Sciatic nerve (tissue), 2 donors: ENCODE measurements around the gene TEK. TPM values are rescaled to one million over a fixed set of nuclear protein-coding genes. Genes with fewer than 3 reads are reported as not detected.
A peak's percentile ranks its signal among the peaks of the same experiment; 100 is the strongest.

Source experiments
- ATAC-seq: fragments of 200-7000 bp; cut with Tn5 transposase; one replicate; pipeline ENCODE4 v1.9.1; 2020; ENCODE audit warnings: mild to moderate bottlenecking, moderate library complexity
- DNase-seq: peaks from one replicate; pipeline ENCODE4 v3.0.0-alpha.2; 2020; ENCODE audit warnings: low spot score
- intact Hi-C: fragments of 100-400 bp; cut with DNase I; formaldehyde crosslinking; loops from one replicate; pipeline ENCODE4 v1.14.2; 2022
- total RNA-seq: library from RNA; stranded (reverse); fragmentation: NEBNext Ultra II Directional; extraction: Animal tissue kit (Norgen Biotek cat#: 25700); gene quantifications from one replicate; pipeline ENCODE4 v1.2.1, GENCODE V29; 2021
- donor health status: DM: no; HTN: no; CAD: no.
- donor health status: DM: no; HTN: no; CAD: no.

TEK gene
- total RNA-seq, 1 donor from 2014 or later = 20.5 TPM

- ATAC-seq (no peak), DNase-seq (no peak)
- intact Hi-C loops = no loop called here
Measured at GRCh38 chr9:27112235-27112634, 3.2 kb downstream of the TEK start.

GRCh38 chr9:27117489-27118135 is 8.6 kb downstream of the TEK start:
- DNase-seq = peak; percentile 65
- intact Hi-C loops = no loop called here
- peak; percentile 75 for ATAC-seq

DNA sequence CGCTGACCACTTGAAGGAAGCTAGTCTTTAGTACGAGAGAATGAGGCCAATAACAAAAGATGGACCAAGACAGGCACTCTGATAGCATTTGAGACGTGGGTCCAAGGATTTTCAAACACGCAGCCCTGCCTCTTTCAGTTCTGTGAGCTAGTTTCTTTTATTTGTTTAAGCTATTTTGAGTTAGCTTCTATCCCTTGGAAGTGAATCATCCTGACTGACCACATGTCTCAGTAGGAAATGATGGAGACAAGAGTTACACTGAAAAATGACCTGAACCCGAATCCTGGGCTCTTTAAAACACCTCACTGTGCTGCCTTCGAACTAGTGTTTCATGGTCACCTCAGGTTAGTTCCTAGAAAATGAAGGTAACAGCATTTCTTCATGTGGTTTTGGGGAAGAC is 9.9 kb downstream of the TEK start:
- intact Hi-C loops = no loop called here
- DNase-seq (no peak), ATAC-seq (no peak)

DNA sequence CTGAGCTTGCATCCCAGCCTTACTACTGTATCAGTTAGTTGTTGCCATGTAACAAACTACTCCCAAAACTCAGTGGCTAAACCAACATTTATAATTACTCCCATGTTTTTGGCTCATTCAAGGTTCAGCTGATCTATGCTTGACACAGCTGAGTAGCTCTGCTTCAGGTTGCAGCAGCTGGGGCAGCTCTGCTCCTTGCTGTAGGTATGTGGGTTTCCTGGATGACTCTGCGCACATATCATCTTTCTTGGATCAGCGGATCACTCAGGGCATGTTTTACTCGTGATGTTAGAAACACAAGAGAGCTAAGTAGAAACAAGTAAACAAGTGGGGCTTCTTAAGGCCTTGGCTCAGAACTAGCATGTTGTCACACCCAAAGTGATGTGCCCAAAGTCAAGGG is 15.1 kb downstream of the TEK start:
- ATAC-seq = no peak
- no peak for DNase-seq
- intact Hi-C loops = no loop called here

DNA sequence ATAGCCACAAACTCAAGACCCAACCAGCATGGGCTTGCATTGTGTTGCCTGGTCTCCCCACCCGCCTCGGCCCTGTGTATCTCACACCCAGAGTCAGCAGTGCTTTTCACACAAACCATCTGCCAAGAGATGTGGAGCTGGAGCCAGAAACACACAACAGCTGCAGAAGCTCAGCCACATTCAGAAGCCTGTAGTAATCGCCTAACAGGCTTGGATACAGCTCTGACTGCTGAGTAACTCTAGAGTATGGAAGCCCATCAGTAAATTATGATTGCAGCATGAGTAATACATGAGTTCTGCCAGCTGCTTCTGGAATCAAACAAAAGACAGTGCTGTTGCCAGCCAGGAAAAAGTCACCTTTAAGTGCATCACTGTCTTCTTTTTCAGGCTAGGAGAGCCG is 16.0 kb downstream of the TEK start:
- DNase-seq = no peak
- intact Hi-C loops = no loop called here
- peak; percentile 64 for ATAC-seq

- no peak for ATAC-seq
Measured at GRCh38 chr9:27125936-27126335, 16.9 kb downstream of the TEK start.

DNA sequence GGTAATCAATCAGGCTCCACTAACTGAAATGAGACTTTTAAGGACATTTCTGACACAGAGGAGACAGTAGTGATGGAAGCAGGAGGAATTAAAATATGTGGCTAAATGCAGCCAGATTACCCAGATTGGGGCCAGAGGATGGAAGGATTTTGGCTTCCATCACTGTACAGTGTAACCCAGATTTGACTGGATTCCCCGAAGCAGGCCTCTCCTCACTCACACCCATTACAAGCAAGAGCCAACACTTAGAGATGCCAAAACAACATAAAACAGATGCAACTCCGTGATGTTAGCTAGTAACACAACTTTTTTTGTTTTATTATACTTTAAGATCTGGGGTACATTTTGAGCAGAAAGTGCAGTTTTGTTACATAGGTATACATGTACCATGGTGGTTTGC is 17.6 kb downstream of the TEK start:
- ATAC-seq (no peak), DNase-seq (no peak)
- intact Hi-C loops = no loop called here

More at GRCh38 chr9:27125936-27126335, 16.9 kb downstream of the TEK start:
- intact Hi-C loops = no loop called here
- no peak for DNase-seq

DNA sequence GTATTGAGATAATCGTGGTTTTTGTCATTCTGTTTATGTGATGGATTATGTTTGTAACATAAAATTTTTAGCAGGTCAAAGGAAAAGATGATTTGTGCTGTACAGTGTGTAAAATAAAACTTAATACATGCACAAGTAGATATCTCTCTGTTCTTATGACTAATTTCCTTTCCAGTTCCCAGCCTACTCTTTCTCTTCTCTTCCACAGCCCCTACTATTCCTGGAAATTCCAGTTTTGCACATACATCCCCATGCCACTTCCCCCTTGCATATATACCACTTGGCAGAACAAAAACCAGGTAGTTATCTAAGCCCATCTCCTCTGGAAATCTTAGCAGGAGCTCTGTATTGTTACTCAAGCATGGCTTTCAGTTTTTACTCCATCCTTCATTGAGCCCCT is 20.2 kb downstream of the TEK start:
- ATAC-seq = no peak
- no peak for DNase-seq
- intact Hi-C loops = no loop called here

GRCh38 chr9:27131731-27132130 is 22.7 kb downstream of the TEK start:
- no peak for DNase-seq
- no peak for ATAC-seq
- intact Hi-C loops = no loop called here

DNA sequence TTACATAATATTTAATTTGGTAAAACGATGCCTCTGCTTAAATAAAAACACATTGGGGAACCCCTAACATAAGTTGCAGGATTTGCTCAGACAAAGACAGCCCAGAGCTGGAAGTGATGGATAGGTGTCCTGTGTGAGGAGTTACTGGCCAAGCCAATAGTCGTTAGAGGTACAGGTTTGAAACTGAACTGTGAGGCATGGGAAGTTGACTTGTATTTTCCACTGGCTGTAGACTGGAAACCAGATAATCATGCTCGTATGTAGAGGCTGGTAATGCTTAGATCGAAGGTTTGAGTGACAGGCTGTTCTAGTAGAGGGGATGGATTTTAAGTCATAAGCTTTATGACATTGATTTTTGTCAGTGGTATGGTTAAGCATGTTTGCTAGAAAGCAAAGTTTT is 24.8 kb downstream of the TEK start:
- ATAC-seq = no peak

GRCh38 chr9:27142299-27142930 is 33.4 kb downstream of the TEK start:
- no peak for ATAC-seq

More for the DNA sequence above, 24.8 kb downstream of the TEK start:
- intact Hi-C loops = no loop called here
- DNase-seq = no peak

GRCh38 chr9:27145143-27145542 is 36.1 kb downstream of the TEK start:
- no peak for DNase-seq
- intact Hi-C loops = no loop called here
- ATAC-seq = no peak

More at GRCh38 chr9:27142299-27142930, 33.4 kb downstream of the TEK start:
- intact Hi-C loops = no loop called here
- no peak for DNase-seq

DNA sequence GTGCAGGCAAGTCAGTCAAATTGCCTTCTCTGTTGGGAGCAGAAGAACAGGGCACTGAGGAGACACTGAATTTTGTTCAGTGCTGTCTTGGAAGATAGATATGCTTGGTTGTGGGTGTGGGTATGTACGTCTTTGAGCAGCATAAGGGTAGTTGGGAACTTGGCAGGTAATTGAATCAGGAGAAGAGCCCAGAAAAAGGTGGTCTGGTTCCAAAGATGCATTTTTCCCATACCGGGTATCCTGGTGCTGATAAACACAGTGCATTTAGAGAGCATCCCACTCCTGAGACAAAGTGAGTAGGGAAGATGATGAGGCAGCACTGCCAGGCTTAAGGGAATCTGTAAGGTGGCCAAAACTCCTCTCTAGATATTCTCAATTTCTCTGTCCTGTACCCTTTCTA is 40.6 kb downstream of the TEK start:
- DNase-seq (no peak), ATAC-seq (no peak)
- intact Hi-C loops = no loop called here

GRCh38 chr9:27150746-27151406 is 41.9 kb downstream of the TEK start:
- intact Hi-C loops = no loop called here
- DNase-seq (no peak), ATAC-seq (no peak)

DNA sequence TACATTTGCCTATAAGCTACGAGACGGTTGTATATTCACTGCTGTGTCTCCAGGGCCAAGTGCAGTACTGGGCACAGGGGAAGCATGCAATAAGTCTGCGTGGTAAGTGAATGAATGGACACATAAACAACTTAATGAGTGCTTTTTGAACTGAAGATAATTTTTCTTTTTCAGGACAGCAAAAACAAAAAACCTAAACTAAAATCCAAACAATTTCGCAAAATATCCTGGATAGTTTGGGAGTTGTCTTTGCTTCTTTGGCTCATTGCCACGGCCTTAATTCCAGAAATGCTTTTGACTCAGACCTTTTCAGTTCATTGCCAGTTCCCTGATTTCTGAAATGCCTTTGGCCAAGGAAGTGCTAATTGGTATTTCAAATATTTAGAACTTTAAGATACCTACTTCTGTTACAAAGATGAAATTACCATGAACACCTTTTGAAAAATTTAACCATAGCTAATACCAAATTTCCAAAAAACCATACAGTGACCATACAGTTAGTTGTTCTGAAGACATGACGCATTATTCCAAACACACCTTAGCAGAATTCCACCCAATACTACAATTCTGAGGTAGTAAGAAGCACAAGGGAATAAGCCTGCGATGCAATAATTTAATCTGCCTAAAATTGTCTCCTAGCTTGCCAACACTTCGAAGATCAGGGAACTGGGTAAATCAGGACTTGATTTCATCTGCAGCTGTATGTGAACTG is 42.8 kb downstream of the TEK start:
- intact Hi-C loops = no loop called here
- no peak for DNase-seq
- peak; percentile 65 for ATAC-seq

DNA sequence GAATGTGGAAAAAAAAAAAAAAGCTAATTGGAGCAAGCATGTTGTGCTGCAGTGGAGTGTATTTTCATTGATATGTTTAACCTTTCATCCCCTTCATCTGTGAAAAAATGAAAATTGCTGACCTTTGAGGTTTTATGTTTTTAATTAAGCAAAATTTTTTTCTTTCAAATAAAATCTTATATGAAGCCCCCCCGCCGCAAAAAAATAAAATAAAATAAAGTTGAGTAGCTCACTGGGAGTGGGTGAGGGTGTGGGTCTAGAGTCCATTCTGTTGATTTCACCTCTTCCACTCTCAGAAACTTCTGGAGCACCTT is 43.3 kb downstream of the TEK start:
- ATAC-seq (no peak), DNase-seq (no peak)
- intact Hi-C loops = no loop called here

DNA sequence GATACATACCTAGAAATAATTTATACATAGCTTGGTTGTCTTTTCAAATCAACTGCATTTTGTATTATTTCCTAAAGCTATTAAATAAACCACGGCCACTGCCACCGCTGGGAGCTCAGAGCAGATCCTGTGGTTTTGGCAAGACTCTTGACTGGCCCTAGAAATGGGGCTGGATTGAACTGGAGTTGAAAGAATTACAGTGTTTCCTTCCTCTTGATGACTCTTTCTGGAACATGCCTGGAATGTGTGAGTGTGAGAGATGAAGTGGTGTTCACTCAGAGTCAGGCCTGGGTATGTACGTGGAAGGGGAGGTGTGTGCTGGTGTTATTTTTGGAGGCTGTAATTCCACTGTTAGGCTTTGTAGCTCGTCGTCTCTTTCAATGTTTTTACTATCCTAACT is 45.9 kb downstream of the TEK start:
- DNase-seq = no peak
- intact Hi-C loops = no loop called here

DNA sequence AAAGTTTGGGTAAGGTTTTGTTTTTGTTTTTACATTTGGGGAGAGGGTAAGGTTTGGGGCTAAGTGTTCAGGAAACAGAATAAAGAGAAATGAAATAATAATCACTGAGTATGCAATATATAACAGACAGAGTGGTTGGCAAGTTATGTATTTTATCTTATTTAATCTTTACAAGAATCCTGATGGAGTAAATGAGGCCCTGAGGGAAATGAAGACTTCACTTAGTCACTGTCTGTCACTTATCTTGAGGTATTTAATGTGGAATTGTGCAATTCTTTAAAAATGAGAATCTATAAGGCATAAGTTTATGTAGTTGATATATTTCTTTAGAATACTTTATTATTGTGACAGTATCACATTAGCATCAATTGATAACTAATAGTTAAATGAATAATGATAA is 48.1 kb downstream of the TEK start:
- DNase-seq (no peak), ATAC-seq (no peak)
- intact Hi-C loops = no loop called here

More for the DNA sequence above, 45.9 kb downstream of the TEK start:
- ATAC-seq = peak; percentile 89

DNA sequence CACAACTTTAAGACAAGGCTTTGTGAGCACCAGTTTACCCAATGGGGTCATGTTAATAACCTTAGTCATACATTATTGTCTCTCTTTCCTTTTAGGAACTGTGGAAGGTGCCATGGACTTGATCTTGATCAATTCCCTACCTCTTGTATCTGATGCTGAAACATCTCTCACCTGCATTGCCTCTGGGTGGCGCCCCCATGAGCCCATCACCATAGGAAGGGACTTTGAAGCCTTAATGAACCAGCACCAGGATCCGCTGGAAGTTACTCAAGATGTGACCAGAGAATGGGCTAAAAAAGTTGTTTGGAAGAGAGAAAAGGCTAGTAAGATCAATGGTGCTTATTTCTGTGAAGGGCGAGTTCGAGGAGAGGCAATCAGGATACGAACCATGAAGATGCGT is 48.7 kb downstream of the TEK start:
- ATAC-seq = no peak
- no peak for DNase-seq
- intact Hi-C loops = no loop called here

DNA sequence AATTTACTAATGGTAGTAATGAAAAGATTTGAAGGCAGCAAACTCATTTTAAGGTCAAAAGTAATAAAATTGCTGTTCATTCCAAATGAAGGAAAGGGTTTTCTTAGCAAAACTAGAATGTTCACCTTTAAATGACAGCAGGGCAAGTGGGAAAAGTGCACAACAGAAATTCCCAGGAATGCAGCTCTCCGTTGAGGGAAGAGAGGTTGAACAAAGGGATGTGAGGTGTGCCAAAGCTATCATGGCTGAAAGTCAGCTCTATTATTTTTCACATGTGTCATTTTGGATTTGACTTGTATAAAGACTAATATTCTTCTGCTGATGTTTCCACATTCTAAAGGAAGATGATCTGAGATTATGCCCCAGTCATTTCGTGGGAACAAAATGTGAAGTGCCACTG is 51.6 kb downstream of the TEK start:
- intact Hi-C loops = no loop called here
- no peak for ATAC-seq
- DNase-seq = no peak
